ENCODE measurements around the gene HNRNPA2B1.
"Not testable (repeated sequence)": the region's sequence is repeated elsewhere in the genome, so short reads cannot be mapped to it uniquely, and the experiment has no call there.

Gene HNRNPA2B1

GRCh38 chr7:26183545-26184280 is 16.8 kb downstream of the HNRNPA2B1 start:
- no peak for DNase-seq

DNA sequence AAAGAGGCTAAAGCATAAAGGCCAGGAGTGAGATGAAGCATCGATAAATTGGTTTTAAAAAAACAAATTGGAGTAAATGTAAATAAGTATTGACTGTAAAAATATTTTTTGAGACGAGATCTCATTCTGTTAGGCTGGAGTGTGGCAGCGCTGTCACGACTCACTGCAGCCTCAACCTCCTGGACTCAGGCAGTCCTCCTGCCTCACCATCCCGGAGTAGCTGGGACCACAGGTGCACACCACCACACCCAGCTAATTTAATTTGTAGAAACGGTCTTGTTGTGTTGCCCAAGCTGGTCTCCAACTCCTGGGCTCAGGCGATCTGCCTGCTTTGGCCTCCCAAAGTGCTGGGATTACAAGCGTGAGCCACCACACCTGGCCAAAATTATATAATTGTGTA is 17.8 kb downstream of the HNRNPA2B1 start:
- no peak for DNase-seq

DNA sequence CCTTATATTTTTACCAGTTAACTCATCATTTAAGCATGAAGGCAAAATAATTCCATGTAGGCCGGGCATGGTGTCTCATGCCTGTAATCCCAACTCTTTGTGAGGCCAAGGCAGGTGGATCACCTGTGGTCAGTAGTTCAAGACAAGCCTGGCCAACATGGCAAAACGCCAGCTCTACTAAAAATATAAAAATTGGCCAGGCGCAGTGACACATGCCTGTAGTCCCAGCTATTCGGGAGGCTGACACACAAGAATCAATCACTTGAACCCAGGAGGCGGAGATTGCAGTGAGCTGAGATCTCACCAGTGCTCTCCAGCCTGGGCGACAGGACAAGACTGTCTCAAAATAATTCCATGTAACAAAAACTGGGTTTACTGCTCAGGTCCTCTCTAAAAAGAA is 18.3 kb downstream of the HNRNPA2B1 start:
- DNase-seq: no peak

- no peak for DNase-seq
Measured at GRCh38 chr7:26181474-26182227, 18.9 kb downstream of the HNRNPA2B1 start.

- no peak for DNase-seq
Measured at GRCh38 chr7:26180792-26181198, 19.8 kb downstream of the HNRNPA2B1 start.

- DNase-seq: no peak
Measured at GRCh38 chr7:26179826-26180497, 20.6 kb downstream of the HNRNPA2B1 start.

DNA sequence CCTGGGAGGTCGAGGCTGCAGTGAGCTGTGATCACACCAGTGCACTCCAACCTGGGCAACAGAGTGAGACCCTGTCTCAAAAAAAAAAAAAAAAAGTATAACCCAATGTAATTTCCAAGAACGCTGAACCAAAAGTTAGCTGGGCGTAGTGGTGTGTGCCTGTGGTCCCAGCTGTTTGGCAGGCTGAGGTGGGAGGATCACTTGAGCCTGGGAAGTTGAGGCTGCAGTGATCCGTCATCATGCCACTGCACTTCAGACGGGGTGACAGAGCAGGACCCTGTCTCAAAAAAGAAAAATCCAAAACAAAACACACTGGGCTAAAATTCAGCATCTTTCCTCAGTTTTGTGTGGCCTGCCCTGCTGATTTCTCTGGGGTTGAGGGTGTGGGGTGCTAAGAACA is 21.1 kb downstream of the HNRNPA2B1 start:
- DNase-seq: no peak

GRCh38 chr7:26178272-26178960 is 22.1 kb downstream of the HNRNPA2B1 start:
- no peak for DNase-seq

DNA sequence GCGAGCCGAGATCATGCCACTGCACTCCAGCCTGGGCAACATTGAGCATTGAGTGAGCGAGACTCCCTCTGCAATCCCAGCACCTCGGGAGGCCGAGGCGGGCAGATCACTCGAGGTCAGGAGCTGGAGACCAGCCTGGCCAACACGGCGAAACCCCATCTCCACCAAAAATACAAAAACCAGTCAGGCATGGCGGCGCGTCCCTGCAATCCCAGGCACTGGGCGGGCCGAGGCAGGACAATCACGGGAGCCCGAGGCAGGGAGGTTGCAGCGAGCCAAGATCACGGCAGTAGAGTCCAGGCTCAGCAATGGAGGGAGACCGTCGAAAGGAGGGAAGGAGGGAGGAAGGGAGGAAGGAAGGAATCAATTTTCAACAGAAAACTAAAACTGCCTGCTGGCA is 23.3 kb downstream of the HNRNPA2B1 start:
- DNase-seq: not testable (repeated sequence)

DNA sequence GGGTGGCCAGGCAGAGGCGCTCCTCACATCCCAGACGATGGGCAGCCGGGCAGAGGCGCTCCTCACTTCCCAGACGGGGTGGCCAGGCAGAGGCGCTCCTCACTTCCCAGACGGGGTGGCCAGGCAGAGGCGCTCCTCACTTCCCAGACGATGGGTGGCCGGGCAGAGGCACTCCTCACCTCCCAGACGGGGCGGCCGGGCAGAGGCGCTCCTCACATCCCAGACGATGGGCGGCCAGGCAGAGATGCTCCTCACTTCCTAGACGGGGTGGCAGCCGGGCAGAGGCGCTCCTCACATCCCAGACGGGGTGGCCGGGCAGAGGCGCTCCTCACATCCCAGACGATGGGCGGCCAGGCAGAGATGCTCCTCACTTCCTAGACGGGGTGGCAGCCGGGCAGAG is 23.9 kb downstream of the HNRNPA2B1 start:
- DNase-seq: not testable (repeated sequence)

- DNase-seq: not testable (repeated sequence)
Measured at GRCh38 chr7:26175903-26176302, 24.6 kb downstream of the HNRNPA2B1 start.

- DNase-seq: no peak
Measured at GRCh38 chr7:26172048-26172447, 28.5 kb downstream of the HNRNPA2B1 start.

- no peak for DNase-seq
Measured at GRCh38 chr7:26171601-26172000, 28.9 kb downstream of the HNRNPA2B1 start.

GRCh38 chr7:26170663-26171062 is 29.9 kb downstream of the HNRNPA2B1 start:
- no peak for DNase-seq

DNA sequence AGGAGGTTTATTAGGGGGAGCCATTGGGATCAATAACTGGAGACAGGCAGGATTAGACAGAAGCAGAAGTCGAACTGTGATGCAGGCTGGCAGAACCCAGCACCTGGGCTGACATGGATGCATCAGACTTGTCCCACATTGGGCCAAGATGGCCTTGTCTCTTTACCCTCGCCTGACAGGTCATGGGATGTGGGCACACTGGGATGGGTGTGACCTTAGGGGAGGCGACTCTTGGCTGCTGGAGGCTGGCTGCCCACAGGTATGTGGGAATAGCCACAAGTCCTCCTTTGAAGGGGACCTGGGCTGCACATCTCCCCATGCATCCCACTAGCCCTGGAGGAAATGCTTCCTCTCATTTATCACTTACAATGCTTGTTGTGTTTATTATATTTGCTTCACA is 31.3 kb downstream of the HNRNPA2B1 start:
- no peak for DNase-seq

DNA sequence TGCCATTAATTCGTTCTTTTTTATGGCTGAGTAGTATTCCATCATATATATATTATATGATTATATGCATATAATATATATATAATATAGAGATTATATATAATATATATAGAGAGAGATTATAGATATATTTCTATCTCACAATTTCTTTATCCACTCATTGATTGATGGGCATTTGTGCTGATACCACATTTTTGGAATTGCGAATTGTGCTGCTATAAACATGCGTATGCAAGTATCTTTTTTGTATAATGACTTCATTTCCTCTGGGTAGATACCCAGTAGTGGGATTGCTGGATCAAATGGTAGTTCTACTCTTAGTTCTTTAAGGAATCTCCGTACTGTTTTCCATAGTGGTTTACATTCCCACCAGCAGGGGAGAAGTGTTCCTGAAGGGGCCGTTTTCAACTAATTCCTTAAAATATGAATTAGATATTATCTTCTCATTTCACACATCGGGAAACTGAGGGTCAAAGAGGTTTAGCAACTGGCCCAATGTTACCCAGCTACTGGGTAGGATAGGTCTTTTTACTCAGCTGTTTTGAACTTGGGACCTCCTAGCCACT is 32.0 kb downstream of the HNRNPA2B1 start:
- DNase-seq: no peak

DNA sequence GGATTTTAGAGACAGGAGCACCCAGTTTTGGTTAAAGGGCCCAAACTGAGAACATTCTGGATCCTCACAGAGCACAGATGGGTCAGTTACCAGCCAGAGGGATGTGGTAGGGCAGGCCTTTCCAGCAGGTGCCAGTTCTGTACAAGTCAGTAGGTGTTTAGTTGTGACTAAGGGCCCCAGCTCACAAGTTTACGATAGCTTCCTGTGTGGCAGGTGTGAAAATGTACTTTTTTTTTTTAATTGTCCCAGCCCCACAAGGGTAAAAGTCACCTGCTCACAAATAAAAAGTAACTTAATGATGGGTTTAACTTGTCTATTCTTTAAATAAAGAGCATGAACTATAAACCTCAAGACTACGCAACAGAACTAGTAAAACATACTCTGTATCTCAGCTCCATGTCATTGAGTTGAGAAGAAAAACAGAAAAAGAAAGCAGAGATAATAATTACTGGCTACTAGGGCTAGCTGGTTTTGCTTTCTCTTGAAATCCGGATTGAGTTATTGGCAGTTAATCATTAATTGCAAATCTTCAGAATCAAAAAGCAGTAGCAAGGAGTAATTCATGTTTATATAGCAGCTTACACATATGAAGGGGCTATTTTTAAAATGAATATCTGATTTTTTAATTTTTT is 33.1 kb downstream of the HNRNPA2B1 start:
- DNase-seq: no peak

GRCh38 chr7:26166684-26167266 is 33.8 kb downstream of the HNRNPA2B1 start:
- no peak for DNase-seq

DNA sequence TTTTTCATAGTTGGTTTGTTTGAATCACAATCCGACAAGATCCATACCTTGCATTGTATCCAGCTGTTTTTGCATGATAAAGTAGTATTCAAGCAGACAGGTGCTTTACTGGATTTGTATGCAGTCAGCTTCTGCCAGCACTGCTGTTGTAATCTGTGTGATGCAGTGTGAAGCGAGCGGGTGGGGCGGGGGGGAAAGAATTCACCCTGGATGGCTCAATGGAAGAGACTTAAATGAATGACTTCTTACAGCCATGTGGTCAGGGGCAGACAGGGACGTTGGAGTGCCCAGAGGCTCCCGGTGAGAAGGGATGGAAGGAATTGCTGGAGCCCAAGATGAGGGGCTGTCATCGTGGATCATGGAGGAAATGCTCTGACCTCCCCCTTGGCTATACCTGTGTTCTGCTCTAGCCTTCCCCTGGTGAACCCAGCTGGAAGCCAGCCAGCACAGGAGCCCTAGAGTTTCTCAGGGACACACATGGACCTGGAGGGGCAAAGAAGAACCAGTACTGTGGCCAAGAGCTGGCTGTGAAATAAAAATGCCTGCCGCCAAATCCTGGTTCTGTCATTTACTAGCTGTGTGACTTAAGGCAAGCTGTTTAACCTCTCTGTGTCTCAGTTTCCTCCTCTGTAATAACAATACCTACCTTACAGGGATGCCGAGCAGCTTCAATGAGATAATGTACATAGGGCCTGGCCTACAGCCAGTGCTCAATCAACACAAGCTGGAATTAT is 34.4 kb downstream of the HNRNPA2B1 start:
- DNase-seq: no peak

- DNase-seq: not testable (repeated sequence)
Measured at GRCh38 chr7:26163804-26164203, 36.7 kb downstream of the HNRNPA2B1 start.

- DNase-seq: no peak
Measured at GRCh38 chr7:26162431-26162830, 38.1 kb downstream of the HNRNPA2B1 start.
